ENCODE results near the gene EEF1AKMT2.

The EEF1AKMT2 gene

DNA sequence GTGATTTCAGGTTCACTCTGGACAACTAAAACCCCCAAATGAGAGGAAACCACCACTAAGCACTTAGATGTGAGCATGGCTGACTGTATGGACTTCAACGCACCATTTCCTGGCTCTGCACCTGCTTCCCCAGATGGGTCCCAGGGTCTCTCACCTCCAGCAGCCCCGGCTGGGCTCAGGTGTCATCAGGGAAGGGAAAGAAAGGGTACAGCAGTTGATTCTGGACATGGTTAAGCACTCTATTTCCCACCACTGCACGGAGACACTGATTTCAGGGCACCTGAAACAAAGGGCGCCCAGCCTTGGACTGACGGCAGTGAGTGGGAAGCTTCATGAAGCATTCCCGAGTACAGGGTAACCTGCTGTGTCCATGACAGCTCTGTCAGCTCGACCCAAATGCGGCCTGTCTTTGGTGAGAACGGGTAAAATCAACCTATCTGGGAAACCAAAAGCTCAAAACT, 66.5 kb downstream of the EEF1AKMT2 start:
- H3K27ac ChIP-seq (ENCODE audit: low read length, poor library complexity, severe bottlenecking) = no peak overlapping the region
- peaks cover 0 to 18% of the 10 kb centered on the region in 2 experiments for H3K36me3 ChIP-seq (ENCODE audit: control insufficient read depth in 1 of 2, insufficient read depth in 2 of 2, low read depth in 1 of 2, low read length in 2 of 2)
- no peak overlapping the region for H4K8ac ChIP-seq (ENCODE audit: low read length)
- H3K27me3 ChIP-seq (ENCODE audit: control insufficient read depth in 1 of 2, insufficient read depth in 1 of 2, low read length in 2 of 2) = no peaks in the 10 kb centered on the region
- H4K91ac ChIP-seq (ENCODE audit: low read length) = no peak overlapping the region
- H3K4me2 ChIP-seq (ENCODE audit: low read length, poor library complexity, severe bottlenecking) = no peak overlapping the region
- DNase-seq = no peak
- H3K79me1 ChIP-seq (replicated peaks; ENCODE audit: low read length, poor library complexity, severe bottlenecking) = peaks cover 36% of the 10 kb centered on the region
- H2BK15ac ChIP-seq (ENCODE audit: low read depth, poor library complexity, severe bottlenecking) = no peak overlapping the region
- H3K9ac ChIP-seq (ENCODE audit: low read length) = no peak overlapping the region
- H2AK5ac ChIP-seq (ENCODE audit: low read length, severe bottlenecking) = no peak overlapping the region
- H3K14ac ChIP-seq (ENCODE audit: low read length in 2 of 2) = no peak overlapping the region
- H2BK5ac ChIP-seq (ENCODE audit: low read depth, low read length, poor library complexity, severe bottlenecking) = no peak overlapping the region
- no peaks in the 10 kb centered on the region for H3K9me3 ChIP-seq (ENCODE audit: control insufficient read depth, low read length)
- no peak overlapping the region for H2AFZ ChIP-seq (ENCODE audit: low read depth, low read length)
- no peak overlapping the region for H2BK120ac ChIP-seq (ENCODE audit: low read depth, low read length)
- H3K4me3 ChIP-seq (ENCODE audit: insufficient read depth in 1 of 2, low read depth in 1 of 2, low read length in 2 of 2) = no peak overlapping the region
- H3K4me1 ChIP-seq (ENCODE audit: control insufficient read depth, insufficient read depth, low read depth, low read length) = peaks cover 3% of the 10 kb centered on the region
- 95% methylated on average over 9 of the region's 9 CpGs for whole genome bisulfite sequencing
- no peak overlapping the region for H3K4ac ChIP-seq (ENCODE audit: low read depth in 1 of 2, low read length in 2 of 2)
- H3K23ac ChIP-seq (ENCODE audit: low read length in 2 of 2) = no peak overlapping the region
- H2BK12ac ChIP-seq (ENCODE audit: low read length in 2 of 2) = no peak overlapping the region
- no peak overlapping the region for H3K18ac ChIP-seq (ENCODE audit: low read depth in 1 of 2, low read length in 2 of 2)

DNA sequence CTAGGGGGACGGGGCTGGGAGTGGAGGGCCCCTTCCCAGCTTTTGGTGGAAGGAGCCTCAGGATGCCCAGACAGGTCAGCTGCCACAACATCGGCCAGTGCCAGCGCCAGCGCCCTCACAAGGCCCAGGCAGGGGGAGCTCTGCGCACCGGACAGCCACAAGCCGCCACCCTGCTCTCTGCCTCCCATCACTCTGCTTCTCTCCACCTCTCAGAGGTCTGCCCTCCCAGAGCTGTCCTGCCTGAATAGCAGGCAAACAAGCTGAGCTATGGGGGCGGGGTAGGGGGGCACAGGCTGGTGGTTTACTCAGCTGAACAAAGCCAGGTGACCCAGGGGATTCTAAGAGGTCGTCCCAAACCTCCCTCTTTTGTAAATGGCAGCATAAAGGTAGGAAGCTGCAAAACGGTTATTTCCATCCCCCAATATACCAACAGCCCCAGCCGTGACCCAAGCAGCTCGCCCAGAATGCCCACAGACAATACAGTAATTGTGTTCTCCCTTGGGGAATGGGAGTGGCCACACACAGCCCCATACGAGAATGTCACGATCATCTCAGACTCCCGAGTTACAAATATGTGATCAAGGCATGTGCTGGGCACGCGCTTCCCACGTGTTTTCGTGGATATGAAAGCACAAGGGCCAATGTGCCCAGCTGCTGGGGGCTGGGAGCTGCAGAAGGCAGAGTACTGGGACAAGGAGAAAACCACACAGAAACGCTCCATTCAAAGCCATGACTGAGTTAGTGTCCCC, 67.2 kb downstream of the EEF1AKMT2 start:
- H3K36me3 ChIP-seq (ENCODE audit: control insufficient read depth in 1 of 2, insufficient read depth in 2 of 2, low read depth in 1 of 2, low read length in 2 of 2) = peaks cover 0 to 18% of the 10 kb centered on the region in 2 experiments
- peaks cover 3% of the 10 kb centered on the region for H3K4me1 ChIP-seq (ENCODE audit: control insufficient read depth, insufficient read depth, low read depth, low read length)
- H2AFZ ChIP-seq (ENCODE audit: low read depth, low read length) = no peak overlapping the region
- no peak overlapping the region for H2BK15ac ChIP-seq (ENCODE audit: low read depth, poor library complexity, severe bottlenecking)
- peak overlapping the region in 1 of 2 experiments; percentile 31 for H2BK12ac ChIP-seq (ENCODE audit: low read length in 2 of 2)
- H3K9ac ChIP-seq (ENCODE audit: low read length) = peak overlapping the region; percentile 58
- 89% methylated on average over 17 of the region's 20 CpGs for WGBS
- H3K14ac ChIP-seq (ENCODE audit: low read length in 2 of 2) = no peak overlapping the region
- H3K27ac ChIP-seq (ENCODE audit: low read length, poor library complexity, severe bottlenecking) = no peak overlapping the region
- H3K4ac ChIP-seq (ENCODE audit: low read depth in 1 of 2, low read length in 2 of 2) = no peak overlapping the region
- H3K4me2 ChIP-seq (ENCODE audit: low read length, poor library complexity, severe bottlenecking) = no peak overlapping the region
- no peak overlapping the region for H3K4me3 ChIP-seq (ENCODE audit: insufficient read depth in 1 of 2, low read depth in 1 of 2, low read length in 2 of 2)
- no peaks in the 10 kb centered on the region for H3K27me3 ChIP-seq (ENCODE audit: control insufficient read depth in 1 of 2, insufficient read depth in 1 of 2, low read length in 2 of 2)
- no peak overlapping the region for H2BK5ac ChIP-seq (ENCODE audit: low read depth, low read length, poor library complexity, severe bottlenecking)
- H2BK120ac ChIP-seq (ENCODE audit: low read depth, low read length) = no peak overlapping the region
- no peak overlapping the region for H3K23ac ChIP-seq (ENCODE audit: low read length in 2 of 2)
- H2AK5ac ChIP-seq (ENCODE audit: low read length, severe bottlenecking) = no peak overlapping the region
- H4K91ac ChIP-seq (ENCODE audit: low read length) = no peak overlapping the region
- peak overlapping the region; percentile 24 to 32 for H3K18ac ChIP-seq (ENCODE audit: low read depth in 1 of 2, low read length in 2 of 2)
- no peak for DNase-seq
- H3K79me1 ChIP-seq (replicated peaks; ENCODE audit: low read length, poor library complexity, severe bottlenecking) = peaks cover 34% of the 10 kb centered on the region
- no peaks in the 10 kb centered on the region for H3K9me3 ChIP-seq (ENCODE audit: control insufficient read depth, low read length)
- peak overlapping the region; percentile 55 for H4K8ac ChIP-seq (ENCODE audit: low read length)

DNA sequence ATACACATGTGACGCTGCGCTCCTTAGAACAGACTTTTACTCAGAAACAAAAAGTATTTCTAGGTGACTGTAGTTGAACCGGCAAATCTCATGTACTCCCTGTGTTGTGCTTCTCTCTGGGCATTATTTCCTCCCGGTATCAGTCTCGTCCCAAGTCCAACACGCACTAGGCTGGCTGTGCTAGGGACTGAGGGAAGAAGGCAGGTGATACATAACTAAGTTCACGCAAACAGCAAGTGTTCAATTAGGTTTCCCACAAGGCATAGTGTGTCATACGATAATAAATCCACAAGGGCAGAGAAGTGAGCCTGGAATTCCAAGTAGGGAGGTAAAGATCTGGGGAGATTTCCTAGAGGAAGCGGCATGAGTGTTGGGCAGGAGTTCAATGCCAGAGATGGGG, 67.9 kb downstream of the EEF1AKMT2 start:
- no peak overlapping the region for H2AK5ac ChIP-seq (ENCODE audit: low read length, severe bottlenecking)
- H3K4me1 ChIP-seq (ENCODE audit: control insufficient read depth, insufficient read depth, low read depth, low read length) = peaks cover 3% of the 10 kb centered on the region
- H2AFZ ChIP-seq (ENCODE audit: low read depth, low read length) = no peak overlapping the region
- H3K23ac ChIP-seq (ENCODE audit: low read length in 2 of 2) = no peak overlapping the region
- DNase-seq = no peak
- no peak overlapping the region for H2BK120ac ChIP-seq (ENCODE audit: low read depth, low read length)
- no peak overlapping the region for H3K4ac ChIP-seq (ENCODE audit: low read depth in 1 of 2, low read length in 2 of 2)
- H3K36me3 ChIP-seq (ENCODE audit: control insufficient read depth in 1 of 2, insufficient read depth in 2 of 2, low read depth in 1 of 2, low read length in 2 of 2) = peaks cover 0 to 15% of the 10 kb centered on the region in 2 experiments
- no peaks in the 10 kb centered on the region for H3K27me3 ChIP-seq (ENCODE audit: control insufficient read depth in 1 of 2, insufficient read depth in 1 of 2, low read length in 2 of 2)
- H3K79me1 ChIP-seq (replicated peaks; ENCODE audit: low read length, poor library complexity, severe bottlenecking) = peaks cover 38% of the 10 kb centered on the region
- H4K91ac ChIP-seq (ENCODE audit: low read length) = no peak overlapping the region
- no peak overlapping the region for H4K8ac ChIP-seq (ENCODE audit: low read length)
- no peak overlapping the region for H2BK5ac ChIP-seq (ENCODE audit: low read depth, low read length, poor library complexity, severe bottlenecking)
- H3K4me2 ChIP-seq (ENCODE audit: low read length, poor library complexity, severe bottlenecking) = no peak overlapping the region
- H3K14ac ChIP-seq (ENCODE audit: low read length in 2 of 2) = no peak overlapping the region
- H2BK12ac ChIP-seq (ENCODE audit: low read length in 2 of 2) = no peak overlapping the region
- H3K4me3 ChIP-seq (ENCODE audit: insufficient read depth in 1 of 2, low read depth in 1 of 2, low read length in 2 of 2) = no peak overlapping the region
- H3K18ac ChIP-seq (ENCODE audit: low read depth in 1 of 2, low read length in 2 of 2) = no peak overlapping the region
- H3K27ac ChIP-seq (ENCODE audit: low read length, poor library complexity, severe bottlenecking) = no peak overlapping the region
- H3K9me3 ChIP-seq (ENCODE audit: control insufficient read depth, low read length) = no peaks in the 10 kb centered on the region
- 95% methylated on average over 9 of the region's 9 CpGs for WGBS
- no peak overlapping the region for H2BK15ac ChIP-seq (ENCODE audit: low read depth, poor library complexity, severe bottlenecking)
- H3K9ac ChIP-seq (ENCODE audit: low read length) = peak overlapping the region; percentile 58

DNA sequence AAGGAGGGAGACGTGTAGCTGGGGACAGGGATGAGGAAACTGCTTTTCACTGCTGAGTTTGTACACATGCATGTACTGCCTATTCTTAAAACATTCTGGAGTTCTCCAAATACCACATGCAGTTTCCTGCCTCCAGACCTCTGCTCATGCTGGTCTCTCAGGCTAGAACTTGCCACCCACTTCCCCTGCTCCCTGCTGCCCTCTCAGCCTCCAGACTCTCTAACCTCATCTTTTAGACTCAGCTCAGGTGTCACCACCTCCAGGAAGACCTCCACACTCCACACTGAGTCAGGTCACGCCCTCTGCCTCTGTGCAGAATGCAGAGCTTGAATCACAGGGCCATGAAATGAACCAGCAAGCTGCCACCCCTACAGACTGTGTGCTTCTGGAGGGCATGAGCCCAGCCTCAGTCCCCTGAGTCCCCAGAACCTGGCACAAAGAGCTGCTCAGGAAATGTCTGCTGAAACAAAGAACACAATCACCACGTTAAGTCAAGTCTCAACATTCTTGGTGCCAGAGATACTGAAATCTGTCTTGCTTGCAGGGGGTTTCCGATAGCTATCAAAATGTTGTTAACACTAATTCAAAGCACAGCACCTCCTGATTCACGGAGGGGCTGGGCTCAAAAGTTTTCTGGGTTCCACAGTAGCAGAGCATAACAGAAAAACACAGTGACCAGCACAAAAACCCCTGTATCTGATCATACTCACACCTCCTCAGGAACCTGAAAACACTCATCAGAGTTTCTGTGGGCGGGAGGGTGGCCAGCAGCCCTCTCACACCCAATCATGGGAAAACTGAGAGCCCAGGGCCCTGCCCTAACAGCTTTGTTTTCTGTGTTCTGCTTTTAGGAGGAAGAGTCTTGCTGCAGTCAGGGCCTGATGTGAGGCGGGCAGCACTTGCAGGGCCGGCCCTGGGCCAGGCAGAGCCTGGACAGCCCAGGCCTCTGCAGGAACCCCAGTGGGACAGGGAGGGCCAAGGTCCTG, 68.6 kb downstream of the EEF1AKMT2 start:
- WGBS = 78% methylated on average over 8 of the region's 8 CpGs
- no peak for DNase-seq
- Histone ChIP-seq H4K91ac (ENCODE audit: low read length) (peak overlapping the region; percentile 78), H2BK12ac (ENCODE audit: low read length in 2 of 2) (no peak overlapping the region), H3K4me3 (ENCODE audit: insufficient read depth in 1 of 2, low read depth in 1 of 2, low read length in 2 of 2) (no peak overlapping the region), H2AFZ (ENCODE audit: low read depth, low read length) (no peak overlapping the region), H3K36me3 (ENCODE audit: control insufficient read depth in 1 of 2, insufficient read depth in 2 of 2, low read depth in 1 of 2, low read length in 2 of 2) (peaks cover 0 to 16% of the 10 kb centered on the region in 2 experiments), H4K8ac (ENCODE audit: low read length) (peak overlapping the region; percentile 56), H3K4me2 (ENCODE audit: low read length, poor library complexity, severe bottlenecking) (no peak overlapping the region), H3K18ac (ENCODE audit: low read depth in 1 of 2, low read length in 2 of 2) (no peak overlapping the region), H3K27ac (ENCODE audit: low read length, poor library complexity, severe bottlenecking) (no peak overlapping the region), H3K4me1 (ENCODE audit: control insufficient read depth, insufficient read depth, low read depth, low read length) (peaks cover 8% of the 10 kb centered on the region), H3K27me3 (ENCODE audit: control insufficient read depth in 1 of 2, insufficient read depth in 1 of 2, low read length in 2 of 2) (no peaks in the 10 kb centered on the region), H2BK15ac (ENCODE audit: low read depth, poor library complexity, severe bottlenecking) (no peak overlapping the region), H3K23ac (ENCODE audit: low read length in 2 of 2) (no peak overlapping the region), H3K9ac (ENCODE audit: low read length) (peak overlapping the region; percentile 58), H2BK5ac (ENCODE audit: low read depth, low read length, poor library complexity, severe bottlenecking) (no peak overlapping the region), H2BK120ac (ENCODE audit: low read depth, low read length) (no peak overlapping the region), H2AK5ac (ENCODE audit: low read length, severe bottlenecking) (no peak overlapping the region), H3K14ac (ENCODE audit: low read length in 2 of 2) (no peak overlapping the region), H3K4ac (ENCODE audit: low read depth in 1 of 2, low read length in 2 of 2) (no peak overlapping the region), H3K79me1 (replicated peaks; ENCODE audit: low read length, poor library complexity, severe bottlenecking) (peaks cover 42% of the 10 kb centered on the region), H3K9me3 (ENCODE audit: control insufficient read depth, low read length) (no peaks in the 10 kb centered on the region)

Data from mesenchymal stem cell (in vitro differentiated cells and primary cell).